H9 (cell line): ENCODE measurements around the gene CATSPERE. TPM values are rescaled to one million over a fixed set of nuclear protein-coding genes. Genes with fewer than 3 reads are reported as not detected.

Experiments
- DNase-seq: peaks from one replicate; pipeline ENCODE4 v3.0.0-alpha.2; 2017
- H2AFZ ChIP-seq: one replicate; pipeline ENCODE4 v1.6.1; 2013; ENCODE audit warnings: mild to moderate bottlenecking, low read length, control low read depth, moderate library complexity
- H2AK5ac ChIP-seq: 2 replicates; pipeline ENCODE4 v1.6.1; 2013; ENCODE audit warnings: low read length, control low read depth, mixed read lengths; ENCODE audit not compliant: insufficient read length
- H2BK120ac ChIP-seq: one replicate; pipeline ENCODE4 v1.6.1; 2013; ENCODE audit warnings: low read depth, mild to moderate bottlenecking, low read length, control low read depth, inconsistent platforms; ENCODE audit not compliant: poor library complexity, severe bottlenecking
- H2BK12ac ChIP-seq: 2 replicates; pipeline ENCODE4 v1.6.1; 2013; ENCODE audit warnings: low read length, control low read depth, mixed read lengths, low read depth; ENCODE audit not compliant: insufficient read length
- H2BK15ac ChIP-seq: 2 replicates; pipeline ENCODE4 v1.6.1; 2013; ENCODE audit warnings: low read depth, low read length, control low read depth
- H2BK20ac ChIP-seq: one replicate; pipeline ENCODE4 v1.6.1; 2013; ENCODE audit warnings: low read depth, mild to moderate bottlenecking, low read length, control low read depth, inconsistent platforms; ENCODE audit not compliant: poor library complexity, severe bottlenecking
- H2BK5ac ChIP-seq: 2 replicates; pipeline ENCODE4 v1.6.1; 2013; ENCODE audit warnings: low read length, control low read depth, mixed read lengths; ENCODE audit not compliant: insufficient read length
- H3K14ac ChIP-seq: 2 replicates; pipeline ENCODE4 v1.6.1; 2013; ENCODE audit warnings: low read length, control low read depth; ENCODE audit not compliant: insufficient read depth
- H3K18ac ChIP-seq: 2 replicates; pipeline ENCODE4 v1.6.1; 2013; ENCODE audit warnings: low read depth, mild to moderate bottlenecking, mixed read lengths, low read length, control low read depth; ENCODE audit not compliant: insufficient read length
- H3K23ac ChIP-seq: 2 replicates; pipeline ENCODE4 v1.6.1; 2013; ENCODE audit warnings: low read length, control low read depth, mixed read lengths, low read depth; ENCODE audit not compliant: insufficient read length
- H3K23me2 ChIP-seq: 2 replicates; pipeline ENCODE4 v1.6.1; 2013; ENCODE audit warnings: low read depth, mild to moderate bottlenecking, mixed read lengths, low read length, control low read depth; ENCODE audit not compliant: insufficient read length, poor library complexity, severe bottlenecking
- H3K27ac ChIP-seq: 2 replicates; pipeline ENCODE4 v1.5.1; 2013; ENCODE audit warnings: low read length, control low read depth, mixed read lengths, low read depth; ENCODE audit not compliant: insufficient read length
- H3K27me3 ChIP-seq: 2 replicates; pipeline ENCODE4 v1.6.1; 2013; ENCODE audit warnings: low read length, control low read depth, inconsistent platforms; ENCODE audit not compliant: insufficient read depth
- H3K4ac ChIP-seq: 2 replicates; pipeline ENCODE4 v1.6.1; 2013; ENCODE audit warnings: low read depth, mild to moderate bottlenecking, control low read depth, inconsistent platforms, low read length, moderate library complexity
- H3K4me1 ChIP-seq: 2 replicates; pipeline ENCODE4 v1.6.1; 2013; ENCODE audit warnings: low read length, control low read depth, inconsistent platforms; ENCODE audit not compliant: insufficient read depth
- H3K4me2 ChIP-seq: 2 replicates; pipeline ENCODE4 v1.6.1; 2013; ENCODE audit warnings: low read length, control low read depth, mixed read lengths; ENCODE audit not compliant: insufficient read length, insufficient read depth
- H3K56ac ChIP-seq: 2 replicates; pipeline ENCODE4 v1.6.1; 2013; ENCODE audit warnings: low read depth, mild to moderate bottlenecking, mixed read lengths, low read length, control low read depth; ENCODE audit not compliant: insufficient read length
- H3K79me1 ChIP-seq: 2 replicates; pipeline ENCODE4 v1.6.1; 2013; ENCODE audit warnings: low read depth, mild to moderate bottlenecking, moderate library complexity, low read length, control low read depth, inconsistent platforms; ENCODE audit not compliant: insufficient read depth, poor library complexity, severe bottlenecking
- H3K79me2 ChIP-seq: 2 replicates; pipeline ENCODE4 v1.6.1; 2013; ENCODE audit warnings: low read length, control low read depth, inconsistent platforms; ENCODE audit not compliant: insufficient read depth
- H3K9ac ChIP-seq: 2 replicates; pipeline ENCODE4 v1.6.1; 2013; ENCODE audit warnings: low read length, control low read depth, mixed read lengths; ENCODE audit not compliant: insufficient read length; ENCODE audit errors: extremely low read depth
- H3K9me3 ChIP-seq: one replicate; pipeline ENCODE4 v1.6.1; 2013; ENCODE audit warnings: low read depth, low read length, inconsistent platforms; ENCODE audit not compliant: control insufficient read depth
- H3T11ph ChIP-seq: one replicate; pipeline ENCODE4 v1.6.1; 2013; ENCODE audit warnings: mild to moderate bottlenecking, low read length, control low read depth, inconsistent platforms
- H4K20me1 ChIP-seq: one replicate; pipeline ENCODE4 v1.6.1; 2013; ENCODE audit not compliant: control insufficient read depth, insufficient read length, insufficient read depth
- H4K5ac ChIP-seq: 2 replicates; pipeline ENCODE4 v1.6.1; 2013; ENCODE audit warnings: low read depth, mild to moderate bottlenecking, mixed read lengths, low read length, control low read depth; ENCODE audit not compliant: insufficient read length
- H4K8ac ChIP-seq: replicated peaks from 2 replicates; pipeline ENCODE4 v1.6.1; 2013; ENCODE audit warnings: low read length, control low read depth, mixed read lengths, low read depth; ENCODE audit not compliant: insufficient read length
- H4K91ac ChIP-seq: 2 replicates; pipeline ENCODE4 v1.6.1; 2013; ENCODE audit warnings: low read depth, mild to moderate bottlenecking, moderate library complexity, mixed read lengths, low read length, control low read depth; ENCODE audit not compliant: insufficient read length
- H3K27ac Mint-ChIP-seq, 3 experiments: 2 replicates in 2 of 3; 3 replicates in 1 of 3; pipeline ENCODE4 v1.8.0; 2020 to 2021; ENCODE audit warnings: mixed read lengths in 3 of 3, mild to moderate bottlenecking in 1 of 3, moderate library complexity in 1 of 3
- H3K27me3 Mint-ChIP-seq: 2 replicates; pipeline ENCODE4 v1.8.0; 2021; ENCODE audit warnings: low read depth, mild to moderate bottlenecking, moderate library complexity, mixed read lengths
- H3K36me3 Mint-ChIP-seq, 3 experiments: 2 replicates in 2 of 3; 3 replicates in 1 of 3; pipeline ENCODE4 v1.8.0; 2020 to 2021; ENCODE audit warnings: low read depth in 3 of 3, mixed read lengths in 3 of 3; ENCODE audit not compliant: insufficient read depth in 1 of 3
- H3K4me1 Mint-ChIP-seq, 2 experiments: 2 replicates each; pipeline ENCODE4 v1.8.0; 2020; ENCODE audit warnings: mixed read lengths in 2 of 2
- H3K4me3 Mint-ChIP-seq, 2 experiments: 2 replicates in 1 of 2; 3 replicates in 1 of 2; pipeline ENCODE4 v1.8.0; 2020 to 2021; ENCODE audit warnings: mild to moderate bottlenecking in 2 of 2, mixed read lengths in 2 of 2, moderate library complexity in 1 of 2
- H3K9me3 Mint-ChIP-seq, 2 experiments: 2 replicates in 1 of 2; 3 replicates in 1 of 2; pipeline ENCODE4 v1.8.0; 2020; ENCODE audit warnings: mild to moderate bottlenecking in 2 of 2, mixed read lengths in 2 of 2, moderate library complexity in 1 of 2
- WGBS: extraction: QIAGEN DNeasy Blood & Tissue Kit; methylation state at CpG from one replicate; pipeline ENCODE4 v1.1.7; 2013; ENCODE audit warnings: missing lambda C conversion rate, low lambda C conversion rate, mixed read lengths; ENCODE audit not compliant: insufficient read length; ENCODE audit errors: extremely low coverage; 5-methylcytosine and 5-hydroxymethylcytosine counted together
- total RNA-seq: library from RNA; stranded (reverse); gene quantifications from 2 replicates; pipeline ENCODE4 v1.2.1, GENCODE V29; 2021
- TF ChIP-seq, protein P1 (sequence below): fragments of 200-600 bp; sonication (generic); conservative IDR thresholded peaks from 3 replicates; pipeline ENCODE4 v1.8.0; 2021; ENCODE audit warnings: antibody characterized with exemption, mild to moderate bottlenecking

Gene CATSPERE
- total RNA-seq, 1 experiment from 2014 or later, result 0.31 TPM

DNA sequence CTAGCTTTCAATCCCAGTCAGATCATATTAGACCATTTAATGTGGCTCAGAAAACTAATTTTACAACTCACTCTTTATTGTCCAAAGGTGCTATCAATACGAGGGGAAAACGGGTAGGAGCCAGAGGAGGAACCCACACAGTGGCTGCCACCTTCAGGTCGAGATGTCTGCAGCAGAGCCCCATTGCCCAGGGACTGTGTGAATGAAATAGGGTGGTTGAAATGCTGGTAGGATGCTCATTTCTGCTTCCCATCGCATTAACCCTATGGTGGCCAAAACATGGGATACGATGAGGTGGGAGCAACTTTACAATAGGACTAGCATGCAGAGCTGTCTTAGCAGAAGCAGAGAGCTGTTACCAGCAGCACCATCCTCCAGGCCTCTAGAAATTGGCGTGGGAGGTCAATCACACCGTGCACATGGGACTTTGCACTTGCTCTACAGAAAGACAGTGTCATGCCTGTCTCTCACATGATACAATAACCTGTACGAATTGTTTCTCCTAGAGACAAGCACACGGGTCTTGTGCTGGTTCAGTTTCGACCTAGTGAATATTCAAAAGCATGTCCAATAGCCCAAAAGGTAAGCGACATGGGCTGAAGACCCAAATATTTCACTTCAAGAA lies 122.4 kb downstream of the CATSPERE start:
- Histone ChIP-seq H2BK15ac (no peak overlapping the region), H3T11ph (no peak overlapping the region), H3K27ac (no peak overlapping the region), H3K9ac (no peak overlapping the region), H2BK120ac (no peak overlapping the region), H3K56ac (no peak overlapping the region), H2BK5ac (no peak overlapping the region), H3K4ac (no peak overlapping the region), H3K23ac (no peak overlapping the region), H3K79me2 (no peaks in the 10 kb centered on the region), H2BK12ac (no peak overlapping the region), H3K79me1 (no peaks in the 10 kb centered on the region), H4K8ac (no peak overlapping the region), H2AFZ (no peak overlapping the region), H2BK20ac (no peak overlapping the region), H4K91ac (no peak overlapping the region), H3K23me2 (no peaks in the 10 kb centered on the region), H3K18ac (no peak overlapping the region), H2AK5ac (no peak overlapping the region), H3K27me3 (no peaks in the 10 kb centered on the region), H3K4me1 (no peaks in the 10 kb centered on the region), H3K14ac (no peak overlapping the region), H3K4me2 (no peak overlapping the region), H4K20me1 (no peaks in the 10 kb centered on the region), H4K5ac (no peak overlapping the region), H3K9me3 (no peaks in the 10 kb centered on the region)
- Mint-ChIP-seq H3K27ac (no peak overlapping the region), H3K27me3 (no peaks in the 10 kb centered on the region), H3K36me3 (peaks cover 0 to 4% (median 2%) of the 10 kb centered on the region in 3 experiments; a peak in 2 of 7 replicates), H3K4me1 (no peaks in the 10 kb centered on the region), H3K4me3 (no peak overlapping the region), H3K9me3 (peaks cover 4 to 7% of the 10 kb centered on the region in 2 experiments; a peak in 4 of 5 replicates)
- DNase-seq, result no peak
- TF ChIP-seq, protein P1, sequence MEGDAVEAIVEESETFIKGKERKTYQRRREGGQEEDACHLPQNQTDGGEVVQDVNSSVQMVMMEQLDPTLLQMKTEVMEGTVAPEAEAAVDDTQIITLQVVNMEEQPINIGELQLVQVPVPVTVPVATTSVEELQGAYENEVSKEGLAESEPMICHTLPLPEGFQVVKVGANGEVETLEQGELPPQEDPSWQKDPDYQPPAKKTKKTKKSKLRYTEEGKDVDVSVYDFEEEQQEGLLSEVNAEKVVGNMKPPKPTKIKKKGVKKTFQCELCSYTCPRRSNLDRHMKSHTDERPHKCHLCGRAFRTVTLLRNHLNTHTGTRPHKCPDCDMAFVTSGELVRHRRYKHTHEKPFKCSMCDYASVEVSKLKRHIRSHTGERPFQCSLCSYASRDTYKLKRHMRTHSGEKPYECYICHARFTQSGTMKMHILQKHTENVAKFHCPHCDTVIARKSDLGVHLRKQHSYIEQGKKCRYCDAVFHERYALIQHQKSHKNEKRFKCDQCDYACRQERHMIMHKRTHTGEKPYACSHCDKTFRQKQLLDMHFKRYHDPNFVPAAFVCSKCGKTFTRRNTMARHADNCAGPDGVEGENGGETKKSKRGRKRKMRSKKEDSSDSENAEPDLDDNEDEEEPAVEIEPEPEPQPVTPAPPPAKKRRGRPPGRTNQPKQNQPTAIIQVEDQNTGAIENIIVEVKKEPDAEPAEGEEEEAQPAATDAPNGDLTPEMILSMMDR, result peak; percentile 32; the same call in 1 of the 3 replicates
- WGBS, result no CpG with 5 or more reads among the region's 11 CpGs
